A673 (cell line): Measurements from ENCODE around the gene SDK1. TPM values are rescaled to one million over a fixed set of nuclear protein-coding genes. Genes with fewer than 3 reads are reported as not detected.

Experiments
- BruUV-seq: library from RNA; stranded (reverse); fragments of 400-500 nt; replicated peaks from 2 replicates; lab custom pipeline; 2021; lab: Mats Ljungman, UMichigan
- CTCF ChIA-PET: fragments of 300-600 bp; sonication (Branson Sonifier 250); formaldehyde crosslinking; loops from one replicate; lab custom pipeline; 2022; ENCODE audit warnings: antibody characterized with exemption; lab: Charles Lee
- POLR2A ChIA-PET: fragments of 300-600 bp; sonication (Branson Sonifier 250); formaldehyde crosslinking; loops from one replicate; lab custom pipeline; 2022; ENCODE audit warnings: antibody characterized with exemption; ENCODE audit not compliant: low non-redundant PET; lab: Charles Lee
- DNase-seq: peaks from one replicate; pipeline ENCODE4 v3.0.0-alpha.2; 2015; ENCODE audit warnings: low spot score
- H3K27ac ChIP-seq: fragments of 200-600 bp; sonication (generic); 2 replicates; pipeline ENCODE4 v1.5.1; 2016; ENCODE audit warnings: mixed run types, low read depth, mild to moderate bottlenecking, mixed read lengths, antibody characterized with exemption, low read length; ENCODE audit not compliant: poor library complexity, severe bottlenecking
- H3K27me3 ChIP-seq: fragments of 200-600 bp; sonication (generic); replicated peaks from 2 replicates; pipeline ENCODE4 v1.6.1; 2017; ENCODE audit warnings: mixed run types, low read depth, mild to moderate bottlenecking, mixed read lengths, antibody characterized with exemption, low read length; ENCODE audit not compliant: insufficient read depth, poor library complexity
- H3K36me3 ChIP-seq: fragments of 200-600 bp; sonication (generic); 2 replicates; pipeline ENCODE4 v1.6.1; 2016; ENCODE audit warnings: mixed run types, mild to moderate bottlenecking, mixed read lengths, antibody characterized with exemption, low read length; ENCODE audit not compliant: insufficient read depth, poor library complexity, severe bottlenecking
- H3K4me1 ChIP-seq: fragments of 200-600 bp; sonication (generic); 2 replicates; pipeline ENCODE4 v1.6.1; 2017; ENCODE audit warnings: mixed run types, mild to moderate bottlenecking, mixed read lengths, antibody characterized with exemption, low read length; ENCODE audit not compliant: insufficient read depth, poor library complexity, severe bottlenecking
- H3K4me3 ChIP-seq: fragments of 200-600 bp; sonication (generic); 2 replicates; pipeline ENCODE4 v1.5.1; 2016; ENCODE audit warnings: low read depth, mixed run types, mild to moderate bottlenecking, mixed read lengths, low read length; ENCODE audit not compliant: poor library complexity, severe bottlenecking
- H3K9me3 ChIP-seq: fragments of 200-600 bp; sonication (generic); 2 replicates; pipeline ENCODE4 v1.6.1; 2016; ENCODE audit warnings: mixed run types, low read depth, mild to moderate bottlenecking, mixed read lengths, antibody characterized with exemption, low read length; ENCODE audit not compliant: poor library complexity, severe bottlenecking
- EZH2 ChIP-seq: fragments of 200-600 bp; sonication (generic); IDR thresholded peaks from 2 replicates; pipeline ENCODE4 v1.6.1; 2017; ENCODE audit warnings: borderline replicate concordance, low read depth, mild to moderate bottlenecking, mixed read lengths, antibody characterized with exemption, low read length; ENCODE audit not compliant: poor library complexity, severe bottlenecking
- intact Hi-C: fragments of 100-400 bp; cut with micrococcal nuclease; formaldehyde crosslinking; loops from one replicate; pipeline ENCODE4 v1.10.0; 2022; ENCODE audit not compliant: unreplicated experiment
- total RNA-seq: library from RNA; stranded (reverse); gene quantifications from 2 replicates; pipeline ENCODE4 v1.2.3, GENCODE V29; 2021
- TF ChIP-seq, protein P1 (sequence below): fragments of 300-800, 200-600 bp; sonication (generic); conservative IDR thresholded peaks from 2 replicates; pipeline ENCODE4 v1.5.1; 2017; ENCODE audit warnings: low read depth, mild to moderate bottlenecking, antibody characterized with exemption, low read length, moderate library complexity, mixed read lengths

SDK1 gene
- total RNA-seq, 1 experiment from 2014 or later = 14.7 TPM

DNA sequence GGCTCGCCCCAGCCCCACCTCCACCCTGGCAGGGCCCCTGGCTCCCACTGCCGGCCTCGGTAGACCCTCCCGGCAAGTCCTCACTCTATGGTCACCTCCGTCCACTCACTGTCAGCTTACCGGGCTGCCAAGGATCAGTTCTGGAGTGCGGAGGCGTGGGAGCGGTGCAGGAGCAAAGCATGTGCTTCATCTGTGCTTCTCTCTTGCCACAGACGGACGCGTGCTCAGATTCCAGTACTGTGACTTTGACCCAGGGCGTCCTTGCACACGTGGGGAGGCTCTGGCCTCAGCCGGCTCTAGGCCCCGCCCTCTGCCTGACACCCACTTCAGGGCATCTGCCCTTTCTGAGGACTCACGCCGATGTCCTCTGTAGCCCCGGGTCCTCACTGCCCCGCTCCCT lies 833.6 kb downstream of the SDK1 start:
- Histone ChIP-seq H3K9me3 (no peaks in the 10 kb centered on the region), H3K4me1 (no peaks in the 10 kb centered on the region), H3K27ac (no peak overlapping the region), H3K36me3 (no peaks in the 10 kb centered on the region), H3K27me3 (no peaks in the 10 kb centered on the region), H3K4me3 (no peak overlapping the region)
- DNase-seq = no peak
- TF ChIP-seq EZH2 = no peak
- TF ChIP-seq, protein P1, sequence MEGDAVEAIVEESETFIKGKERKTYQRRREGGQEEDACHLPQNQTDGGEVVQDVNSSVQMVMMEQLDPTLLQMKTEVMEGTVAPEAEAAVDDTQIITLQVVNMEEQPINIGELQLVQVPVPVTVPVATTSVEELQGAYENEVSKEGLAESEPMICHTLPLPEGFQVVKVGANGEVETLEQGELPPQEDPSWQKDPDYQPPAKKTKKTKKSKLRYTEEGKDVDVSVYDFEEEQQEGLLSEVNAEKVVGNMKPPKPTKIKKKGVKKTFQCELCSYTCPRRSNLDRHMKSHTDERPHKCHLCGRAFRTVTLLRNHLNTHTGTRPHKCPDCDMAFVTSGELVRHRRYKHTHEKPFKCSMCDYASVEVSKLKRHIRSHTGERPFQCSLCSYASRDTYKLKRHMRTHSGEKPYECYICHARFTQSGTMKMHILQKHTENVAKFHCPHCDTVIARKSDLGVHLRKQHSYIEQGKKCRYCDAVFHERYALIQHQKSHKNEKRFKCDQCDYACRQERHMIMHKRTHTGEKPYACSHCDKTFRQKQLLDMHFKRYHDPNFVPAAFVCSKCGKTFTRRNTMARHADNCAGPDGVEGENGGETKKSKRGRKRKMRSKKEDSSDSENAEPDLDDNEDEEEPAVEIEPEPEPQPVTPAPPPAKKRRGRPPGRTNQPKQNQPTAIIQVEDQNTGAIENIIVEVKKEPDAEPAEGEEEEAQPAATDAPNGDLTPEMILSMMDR = no peak
- no TSS peak for BruUV-seq
- ChIA-PET POLR2A (no interaction called here), CTCF (no interaction called here)
- intact Hi-C loops = no loop called here

DNA sequence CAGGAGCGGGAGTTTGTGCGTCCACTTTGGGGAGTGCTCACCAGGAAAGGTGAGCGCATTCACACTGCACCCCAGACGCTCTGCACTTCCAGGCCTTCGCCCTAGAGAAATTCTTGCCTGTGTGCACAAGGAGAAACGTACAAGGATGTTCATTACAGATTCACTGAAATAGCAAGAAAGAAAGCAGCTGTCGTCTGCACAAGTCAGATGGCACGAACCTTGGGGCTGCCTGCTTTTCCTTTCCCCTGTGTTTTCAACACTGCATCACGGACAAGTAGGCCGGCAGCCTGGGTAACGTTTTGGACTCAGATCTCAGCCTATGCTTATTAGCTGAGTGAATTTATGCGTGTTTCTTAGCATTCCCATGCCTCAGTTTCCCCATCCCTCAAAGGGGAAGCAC lies 834.2 kb downstream of the SDK1 start:
- no TSS peak for BruUV-seq
- CTCF ChIA-PET = no interaction called here
- Histone ChIP-seq H3K4me1 (no peaks in the 10 kb centered on the region), H3K27ac (no peak overlapping the region), H3K27me3 (no peaks in the 10 kb centered on the region), H3K36me3 (no peaks in the 10 kb centered on the region), H3K4me3 (no peak overlapping the region), H3K9me3 (no peaks in the 10 kb centered on the region)
- TF ChIP-seq, protein P1 = no peak
- TF ChIP-seq EZH2 = no peak
- DNase-seq = no peak
- POLR2A ChIA-PET = no interaction called here
- intact Hi-C loops = no loop called here

DNA sequence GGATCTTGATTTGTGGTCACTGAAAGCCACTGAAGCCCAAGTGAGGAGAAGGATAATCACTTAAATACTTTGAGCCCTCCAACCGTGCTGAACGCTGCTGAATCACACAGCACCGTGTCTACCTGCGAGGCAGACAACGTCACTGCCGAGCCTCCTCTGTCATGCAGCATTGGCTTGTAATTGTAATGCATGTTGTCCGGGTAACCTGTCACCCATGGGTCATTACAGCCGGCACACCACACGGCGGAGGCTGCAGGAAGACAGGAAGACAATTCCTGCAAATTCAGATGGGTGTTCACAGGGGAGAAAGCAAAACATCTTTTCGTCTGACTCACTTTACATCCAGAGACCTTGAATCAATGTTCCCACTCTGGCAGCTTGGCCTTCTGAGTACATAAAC lies 835.0 kb downstream of the SDK1 start:
- CTCF ChIA-PET = no interaction called here
- H3K4me1 ChIP-seq = no peaks in the 10 kb centered on the region
- BruUV-seq = no TSS peak

More for the DNA sequence above, 835.0 kb downstream of the SDK1 start:
- Histone ChIP-seq H3K36me3 (no peaks in the 10 kb centered on the region), H3K27ac (no peak overlapping the region), H3K4me3 (no peak overlapping the region), H3K27me3 (no peaks in the 10 kb centered on the region), H3K9me3 (no peaks in the 10 kb centered on the region)
- intact Hi-C loops = no loop called here
- TF ChIP-seq, protein P1 = no peak
- no peak for TF ChIP-seq EZH2
- DNase-seq = no peak
- POLR2A ChIA-PET = no interaction called here
